Bone marrow (tissue), 2 donors: ENCODE measurements around the gene WASHC4.

Source experiments
- DNase-seq, 2 donors: peaks; one replicate each; lab custom pipeline; 2025; lab: John Stamatoyannopoulos, UW

Gene WASHC4

GRCh38 chr12:105206686-105207374 is 99.3 kb downstream of the WASHC4 start:
- DNase-seq, result no peak

- DNase-seq, result no peak
Measured at GRCh38 chr12:105209091-105209490, 101.6 kb downstream of the WASHC4 start.

GRCh38 chr12:105212438-105212837 is 104.9 kb downstream of the WASHC4 start:
- DNase-seq, result no peak

GRCh38 chr12:105214148-105214547 is 106.6 kb downstream of the WASHC4 start:
- DNase-seq, result no peak

- DNase-seq, result no peak
Measured at GRCh38 chr12:105214670-105215375, 107.3 kb downstream of the WASHC4 start.

GRCh38 chr12:105218434-105218833 is 110.9 kb downstream of the WASHC4 start:
- no peak for DNase-seq
